Measurements from ENCODE around the gene METAP2. TPM values are rescaled to one million over a fixed set of nuclear protein-coding genes. Genes with fewer than 3 reads are reported as not detected.
"Not testable (repeated sequence)": the region's sequence is repeated elsewhere in the genome, so short reads cannot be mapped to it uniquely, and the experiment has no call there.

METAP2 gene
- total RNA-seq, 1 donor from 2014 or later: 81.6 TPM

DNA sequence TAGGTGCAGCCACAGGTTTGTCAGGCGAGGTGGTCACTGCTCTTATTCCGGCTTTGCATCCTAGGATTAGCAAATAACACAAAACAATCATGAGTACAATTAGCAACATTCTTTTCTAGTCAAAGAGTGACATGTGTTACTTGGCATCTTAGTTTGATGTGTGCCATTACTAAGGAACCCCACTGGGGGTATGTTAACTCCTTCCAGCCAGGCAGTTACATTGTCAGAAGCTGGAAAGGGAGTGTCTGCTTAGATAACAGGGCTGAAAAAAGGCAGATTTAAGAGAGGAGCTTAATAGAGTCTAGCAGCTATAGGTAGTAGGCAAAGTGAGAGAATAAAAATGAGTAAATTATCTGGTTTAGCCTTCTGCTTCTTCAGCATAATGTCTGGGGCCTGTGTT, 30.5 kb upstream of the METAP2 start:
- FAIRE-seq: no peak
- no peak overlapping the region for H3K4me3 Mint-ChIP-seq (ENCODE audit: unreplicated experiment)
- no peak overlapping the region for H3K27ac Mint-ChIP-seq (ENCODE audit: unreplicated experiment)
- peaks cover 2% of the 10 kb centered on the region for H3K4me1 Mint-ChIP-seq (ENCODE audit: low read depth, unreplicated experiment)
- H3K79me2 ChIP-seq (ENCODE audit: insufficient read depth, low read length): no peaks in the 10 kb centered on the region
- H3K27ac ChIP-seq (ENCODE audit: low read depth, low read length): no peak overlapping the region
- H3K4me1 ChIP-seq (ENCODE audit: insufficient read depth, low read length): peaks cover 2% of the 10 kb centered on the region
- no peak overlapping the region for H3K9ac ChIP-seq (ENCODE audit: low read length)
- no peak for DNase-seq (ENCODE audit: low read depth)
- H3K36me3 Mint-ChIP-seq (ENCODE audit: low read depth, unreplicated experiment): no peaks in the 10 kb centered on the region
- H3K27me3 ChIP-seq (ENCODE audit: insufficient read depth, low read length): peaks cover 6% of the 10 kb centered on the region
- no peak overlapping the region for H3K4me2 ChIP-seq (ENCODE audit: low read length)
- no peaks in the 10 kb centered on the region for H3K9me3 Mint-ChIP-seq (ENCODE audit: unreplicated experiment)
- H3K4me3 ChIP-seq (ENCODE audit: insufficient read depth, low read depth, low read length): no peak overlapping the region
- TF ChIP-seq, protein P1, sequence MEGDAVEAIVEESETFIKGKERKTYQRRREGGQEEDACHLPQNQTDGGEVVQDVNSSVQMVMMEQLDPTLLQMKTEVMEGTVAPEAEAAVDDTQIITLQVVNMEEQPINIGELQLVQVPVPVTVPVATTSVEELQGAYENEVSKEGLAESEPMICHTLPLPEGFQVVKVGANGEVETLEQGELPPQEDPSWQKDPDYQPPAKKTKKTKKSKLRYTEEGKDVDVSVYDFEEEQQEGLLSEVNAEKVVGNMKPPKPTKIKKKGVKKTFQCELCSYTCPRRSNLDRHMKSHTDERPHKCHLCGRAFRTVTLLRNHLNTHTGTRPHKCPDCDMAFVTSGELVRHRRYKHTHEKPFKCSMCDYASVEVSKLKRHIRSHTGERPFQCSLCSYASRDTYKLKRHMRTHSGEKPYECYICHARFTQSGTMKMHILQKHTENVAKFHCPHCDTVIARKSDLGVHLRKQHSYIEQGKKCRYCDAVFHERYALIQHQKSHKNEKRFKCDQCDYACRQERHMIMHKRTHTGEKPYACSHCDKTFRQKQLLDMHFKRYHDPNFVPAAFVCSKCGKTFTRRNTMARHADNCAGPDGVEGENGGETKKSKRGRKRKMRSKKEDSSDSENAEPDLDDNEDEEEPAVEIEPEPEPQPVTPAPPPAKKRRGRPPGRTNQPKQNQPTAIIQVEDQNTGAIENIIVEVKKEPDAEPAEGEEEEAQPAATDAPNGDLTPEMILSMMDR (IDR thresholded peaks at IDR 0.05; ENCODE audit: insufficient read depth, low read depth, low read length): no peak
- TF ChIP-seq EZH2 (IDR thresholded peaks at IDR 0.05; ENCODE audit: insufficient read depth, low read length): no peak
- H4K20me1 ChIP-seq (ENCODE audit: insufficient read depth, low read length): no peaks in the 10 kb centered on the region
- no peak overlapping the region for H2AFZ ChIP-seq (ENCODE audit: low read depth, low read length)
- H3K36me3 ChIP-seq (ENCODE audit: insufficient read depth, low read length): no peaks in the 10 kb centered on the region
- H3K27me3 Mint-ChIP-seq (ENCODE audit: low read depth, unreplicated experiment): peaks cover 11% of the 10 kb centered on the region
- H3K9me3 ChIP-seq (ENCODE audit: insufficient read depth, low read depth, low read length): no peaks in the 10 kb centered on the region

DNA sequence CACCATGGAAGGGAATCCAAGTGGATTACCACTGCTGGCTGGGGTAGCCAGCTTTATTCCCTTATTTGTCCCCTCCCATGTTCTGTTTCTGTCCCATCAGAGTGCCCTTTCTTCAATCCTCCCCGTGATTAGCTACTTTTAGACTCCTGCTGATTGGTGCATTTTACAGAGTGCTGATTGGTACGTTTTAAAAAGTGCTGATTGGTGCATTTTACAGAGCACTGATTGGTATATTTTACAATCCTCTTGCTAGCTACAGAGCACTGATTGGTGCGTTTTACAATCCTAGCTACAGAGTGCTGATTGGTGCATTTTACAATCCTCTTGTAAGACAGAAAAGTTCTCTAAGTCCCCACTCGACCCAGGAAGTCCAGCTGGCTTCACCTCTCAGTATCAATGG, 28.9 kb upstream of the METAP2 start:
- not testable (repeated sequence) for DNase-seq (ENCODE audit: low read depth); H3K4me1 ChIP-seq (ENCODE audit: insufficient read depth, low read length); H3K9ac ChIP-seq (ENCODE audit: low read length); H4K20me1 ChIP-seq (ENCODE audit: insufficient read depth, low read length); H3K27ac ChIP-seq (ENCODE audit: low read depth, low read length); H3K36me3 ChIP-seq (ENCODE audit: insufficient read depth, low read length); H3K27ac Mint-ChIP-seq (ENCODE audit: unreplicated experiment); FAIRE-seq; H2AFZ ChIP-seq (ENCODE audit: low read depth, low read length); H3K79me2 ChIP-seq (ENCODE audit: insufficient read depth, low read length); H3K4me3 Mint-ChIP-seq (ENCODE audit: unreplicated experiment); H3K4me1 Mint-ChIP-seq (ENCODE audit: low read depth, unreplicated experiment); H3K4me2 ChIP-seq (ENCODE audit: low read length); H3K36me3 Mint-ChIP-seq (ENCODE audit: low read depth, unreplicated experiment); H3K9me3 ChIP-seq (ENCODE audit: insufficient read depth, low read depth, low read length); H3K4me3 ChIP-seq (ENCODE audit: insufficient read depth, low read depth, low read length); H3K9me3 Mint-ChIP-seq (ENCODE audit: unreplicated experiment); H3K27me3 ChIP-seq (ENCODE audit: insufficient read depth, low read length)
- H3K27me3 Mint-ChIP-seq (ENCODE audit: low read depth, unreplicated experiment): peaks cover 13% of the 10 kb centered on the region

DNA sequence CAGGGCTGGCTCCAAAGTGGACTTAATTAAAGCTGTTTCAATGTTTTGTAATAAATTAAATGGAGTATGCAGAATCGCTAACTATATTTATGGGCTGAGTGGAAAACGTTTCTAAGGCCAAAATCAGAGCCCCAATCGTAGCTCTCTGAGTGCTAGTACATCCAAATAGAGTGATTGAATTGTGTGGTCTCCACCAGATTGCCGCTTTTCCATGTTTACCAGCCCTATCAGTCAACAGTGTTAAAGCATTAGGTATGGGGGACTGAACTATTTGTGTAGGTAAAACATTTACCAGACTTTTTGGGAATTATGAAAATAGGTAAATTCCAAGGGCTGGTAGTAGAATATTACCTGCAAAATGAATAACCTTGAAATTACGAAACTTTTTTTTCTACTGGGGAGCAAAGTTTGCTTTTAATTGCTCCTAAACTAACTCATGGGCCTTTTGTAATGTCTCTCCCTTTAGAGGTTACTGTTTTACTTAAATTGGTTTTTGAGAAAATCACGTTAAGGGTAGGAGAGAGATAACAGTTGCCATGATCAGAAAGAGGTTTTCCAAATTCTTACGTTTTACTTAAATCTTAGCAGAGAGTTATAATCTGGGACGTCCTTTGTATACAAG, 28.0 kb upstream of the METAP2 start:
- no peak for FAIRE-seq
- no peaks in the 10 kb centered on the region for H3K4me1 ChIP-seq (ENCODE audit: insufficient read depth, low read length)
- no peak overlapping the region for H3K27ac Mint-ChIP-seq (ENCODE audit: unreplicated experiment)

More for the DNA sequence above, 28.0 kb upstream of the METAP2 start:
- H3K27me3 ChIP-seq (ENCODE audit: insufficient read depth, low read length): peaks cover 6% of the 10 kb centered on the region
- H3K9me3 ChIP-seq (ENCODE audit: insufficient read depth, low read depth, low read length): no peaks in the 10 kb centered on the region
- H3K27ac ChIP-seq (ENCODE audit: low read depth, low read length): no peak overlapping the region
- no peak overlapping the region for H3K4me3 ChIP-seq (ENCODE audit: insufficient read depth, low read depth, low read length)
- H3K27me3 Mint-ChIP-seq (ENCODE audit: low read depth, unreplicated experiment): peaks cover 13% of the 10 kb centered on the region
- no peak overlapping the region for H3K4me3 Mint-ChIP-seq (ENCODE audit: unreplicated experiment)
- no peaks in the 10 kb centered on the region for H4K20me1 ChIP-seq (ENCODE audit: insufficient read depth, low read length)
- DNase-seq (ENCODE audit: low read depth): no peak
- no peaks in the 10 kb centered on the region for H3K9me3 Mint-ChIP-seq (ENCODE audit: unreplicated experiment)
- TF ChIP-seq, protein P1 (IDR thresholded peaks at IDR 0.05; ENCODE audit: insufficient read depth, low read depth, low read length): no peak
- no peak for TF ChIP-seq EZH2 (IDR thresholded peaks at IDR 0.05; ENCODE audit: insufficient read depth, low read length)
- H2AFZ ChIP-seq (ENCODE audit: low read depth, low read length): peak overlapping the region; percentile 56
- H3K36me3 ChIP-seq (ENCODE audit: insufficient read depth, low read length): no peaks in the 10 kb centered on the region
- H3K79me2 ChIP-seq (ENCODE audit: insufficient read depth, low read length): no peaks in the 10 kb centered on the region
- H3K4me2 ChIP-seq (ENCODE audit: low read length): peak overlapping the region; percentile 76
- no peak overlapping the region for H3K9ac ChIP-seq (ENCODE audit: low read length)
- no peaks in the 10 kb centered on the region for H3K36me3 Mint-ChIP-seq (ENCODE audit: low read depth, unreplicated experiment)
- H3K4me1 Mint-ChIP-seq (ENCODE audit: low read depth, unreplicated experiment): peaks cover 2% of the 10 kb centered on the region

Data from astrocyte (in vitro differentiated cells and primary cell).